Activated CD8-positive, alpha-beta memory T cell treated with anti-CD3 and anti-CD28 coated beads for 48 hours (primary cell): ENCODE results near the gene RRP8.

Experiments used
- DNase-seq, 3 experiments: peaks; one replicate each; pipeline ENCODE4 v3.0.0-alpha.2; 2020; ENCODE audit warnings: low read depth in 2 of 3, low spot score in 2 of 3

The RRP8 gene

DNA sequence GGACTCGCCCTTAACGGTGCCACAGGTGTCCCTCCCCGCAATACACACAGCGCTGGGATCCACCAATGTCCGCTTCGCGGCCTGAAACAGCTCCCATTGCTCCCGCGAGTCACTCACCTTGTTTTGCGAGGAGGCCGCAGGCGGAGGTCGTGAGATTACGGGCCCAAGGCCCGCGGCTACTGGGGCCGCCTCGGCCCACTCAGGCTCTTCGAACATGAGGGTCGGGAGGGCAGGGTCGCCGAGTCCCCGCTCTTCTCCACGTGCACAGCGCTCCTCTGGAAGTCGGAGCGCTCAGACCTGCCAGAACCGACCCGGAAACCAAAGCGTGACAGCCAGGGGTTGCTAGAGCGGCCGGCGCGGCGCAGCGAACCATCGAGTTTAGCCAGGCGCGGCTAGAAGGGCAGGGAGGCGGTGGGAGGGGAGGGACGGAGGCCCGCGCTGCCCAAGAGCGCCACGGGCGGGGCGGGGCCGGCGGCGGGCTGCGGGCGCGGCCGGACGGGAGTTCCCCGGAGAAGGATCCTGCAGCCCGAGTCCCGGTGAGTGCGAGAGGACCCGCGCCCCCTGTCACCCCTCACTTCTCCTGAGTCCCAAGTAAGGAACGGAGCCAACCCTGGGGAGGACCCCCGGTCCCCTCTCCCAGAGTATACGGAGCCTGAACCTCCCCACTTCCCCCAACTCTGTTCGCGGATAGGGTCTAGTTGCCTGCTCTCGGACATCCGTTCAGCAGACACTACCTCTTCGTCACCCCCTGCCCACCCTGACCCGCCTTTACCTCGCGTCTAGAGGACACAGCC is at the start of gene RRP8, which contains the start of gene ILK:
TSS of gene RRP8 (minus strand) at position 330 of the 794 bp plus-strand sequence. CDS start at position 216, 114 bp downstream.
TSS of gene ILK (plus strand) at position 488 of the 794 bp plus-strand sequence. CDS start 498 bp downstream, outside the sequence.
- peak; percentile 71 to 82 (median 78) for DNase-seq

DNA sequence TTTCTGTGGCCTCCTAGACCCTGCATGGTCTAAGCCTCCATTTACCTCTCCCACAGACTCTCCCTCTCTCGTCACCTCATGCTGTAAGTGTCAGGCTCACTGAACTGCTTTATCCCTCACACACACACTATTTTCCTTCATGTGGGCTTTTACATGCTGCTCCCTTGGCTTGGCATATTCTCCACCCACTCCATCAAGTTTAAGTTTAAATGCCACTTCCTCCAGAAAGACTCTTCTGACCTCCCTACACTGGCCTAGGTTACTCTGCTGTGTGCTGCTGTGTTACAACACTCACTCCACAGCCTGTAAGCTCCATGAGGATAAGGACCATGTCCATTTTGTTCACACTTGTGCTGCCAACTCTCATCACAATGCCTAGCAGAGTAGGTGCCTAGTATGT is 49.7 kb upstream of the RRP8 start:
- DNase-seq: no peak

DNA sequence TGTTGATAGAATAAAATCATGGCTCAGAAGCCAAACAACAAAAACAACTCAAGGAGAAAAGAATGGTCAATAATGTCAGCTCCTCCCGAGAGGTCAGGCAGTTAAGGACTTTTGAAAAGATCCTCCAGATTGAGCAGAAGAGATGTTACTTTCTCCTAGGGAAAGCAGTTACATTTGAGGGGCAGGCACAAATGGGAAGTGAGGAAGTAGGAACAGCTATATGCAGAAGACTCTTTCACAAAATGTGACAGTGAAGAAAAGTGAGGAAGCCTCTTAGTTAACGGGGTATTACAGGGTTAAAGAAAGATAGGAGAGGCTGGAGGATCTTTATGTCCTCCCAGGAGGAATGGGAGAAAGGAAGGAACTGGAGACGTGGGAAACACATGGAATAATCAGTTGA is 48.8 kb upstream of the RRP8 start:
- no peak for DNase-seq

DNA sequence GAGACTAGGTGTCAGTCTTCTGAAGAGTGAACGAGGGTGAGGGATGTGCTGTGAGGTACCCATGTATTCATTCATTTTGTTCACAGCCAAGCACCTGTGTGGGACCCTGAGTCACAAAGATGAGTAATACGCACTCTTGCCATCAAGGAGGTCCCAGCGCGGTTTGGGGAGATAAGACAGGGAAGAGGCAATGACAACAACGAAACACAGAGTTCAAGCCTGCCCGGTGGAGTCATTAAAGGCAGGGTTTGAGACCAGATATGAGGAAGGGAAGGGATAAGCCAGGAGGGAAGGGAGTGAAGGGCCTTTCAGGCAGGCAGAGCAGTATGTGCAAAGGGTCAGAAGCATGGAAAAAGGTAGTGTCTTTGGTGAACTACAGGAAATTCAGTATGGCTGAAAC is 47.6 kb upstream of the RRP8 start:
- DNase-seq: no peak

DNA sequence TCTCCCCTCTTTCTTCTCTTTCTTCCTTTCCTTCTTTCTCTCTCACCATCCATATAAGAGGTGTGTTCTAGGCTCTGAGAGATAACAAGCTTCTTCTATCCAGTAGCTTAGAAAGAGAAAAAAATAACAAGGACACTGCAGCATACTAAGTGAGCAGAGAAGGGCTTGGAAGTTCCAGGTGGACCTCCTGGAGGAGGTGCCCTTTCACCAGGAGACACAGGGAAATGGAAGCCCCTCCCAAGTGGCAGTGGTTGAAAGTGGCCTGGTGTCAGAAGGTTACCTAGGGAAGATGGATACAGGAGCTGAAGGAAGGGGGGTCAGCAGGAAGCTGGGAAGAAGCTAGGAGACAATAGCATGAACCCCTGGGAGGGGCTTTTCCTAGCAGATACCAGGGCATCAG is 46.7 kb upstream of the RRP8 start:
- DNase-seq: no peak

DNA sequence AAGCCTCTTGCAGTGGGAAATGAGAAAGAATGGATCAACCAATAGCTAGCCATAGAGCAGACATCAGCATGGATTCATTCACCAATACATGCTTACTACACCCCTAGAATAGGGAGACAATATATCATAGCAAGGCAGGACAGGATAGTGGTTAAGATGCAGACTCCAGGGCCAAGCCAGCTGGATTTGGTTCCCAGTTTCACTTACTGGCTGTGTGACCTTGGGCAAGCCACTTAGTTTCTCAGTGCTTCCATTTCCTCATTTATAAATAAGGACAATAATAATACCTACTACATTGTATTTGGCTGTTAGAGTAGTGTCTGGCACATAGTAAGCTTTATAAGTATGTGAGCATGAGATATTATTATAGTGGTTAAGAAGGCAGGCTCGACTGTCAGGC is 45.1 kb upstream of the RRP8 start:
- no peak for DNase-seq

DNA sequence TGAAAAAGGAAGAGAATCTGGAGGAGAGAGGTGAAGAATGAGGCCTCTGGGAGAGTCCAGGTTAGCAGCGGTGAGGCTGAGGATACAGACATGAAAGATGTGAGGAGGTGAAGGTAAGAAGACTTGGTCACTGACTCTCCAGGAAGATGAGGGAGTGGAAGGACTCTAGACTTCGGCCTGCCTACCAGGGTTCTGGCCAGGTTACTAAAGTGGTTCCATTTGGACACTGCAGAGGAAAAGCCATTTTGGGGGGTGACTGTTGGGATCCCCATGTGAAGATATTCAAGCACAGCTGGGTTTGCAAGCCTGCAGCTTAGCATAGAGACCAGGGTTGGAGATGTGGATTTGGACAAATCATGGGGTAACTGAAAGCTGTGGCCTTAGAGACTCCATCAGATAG is 44.4 kb upstream of the RRP8 start:
- DNase-seq: no peak

DNA sequence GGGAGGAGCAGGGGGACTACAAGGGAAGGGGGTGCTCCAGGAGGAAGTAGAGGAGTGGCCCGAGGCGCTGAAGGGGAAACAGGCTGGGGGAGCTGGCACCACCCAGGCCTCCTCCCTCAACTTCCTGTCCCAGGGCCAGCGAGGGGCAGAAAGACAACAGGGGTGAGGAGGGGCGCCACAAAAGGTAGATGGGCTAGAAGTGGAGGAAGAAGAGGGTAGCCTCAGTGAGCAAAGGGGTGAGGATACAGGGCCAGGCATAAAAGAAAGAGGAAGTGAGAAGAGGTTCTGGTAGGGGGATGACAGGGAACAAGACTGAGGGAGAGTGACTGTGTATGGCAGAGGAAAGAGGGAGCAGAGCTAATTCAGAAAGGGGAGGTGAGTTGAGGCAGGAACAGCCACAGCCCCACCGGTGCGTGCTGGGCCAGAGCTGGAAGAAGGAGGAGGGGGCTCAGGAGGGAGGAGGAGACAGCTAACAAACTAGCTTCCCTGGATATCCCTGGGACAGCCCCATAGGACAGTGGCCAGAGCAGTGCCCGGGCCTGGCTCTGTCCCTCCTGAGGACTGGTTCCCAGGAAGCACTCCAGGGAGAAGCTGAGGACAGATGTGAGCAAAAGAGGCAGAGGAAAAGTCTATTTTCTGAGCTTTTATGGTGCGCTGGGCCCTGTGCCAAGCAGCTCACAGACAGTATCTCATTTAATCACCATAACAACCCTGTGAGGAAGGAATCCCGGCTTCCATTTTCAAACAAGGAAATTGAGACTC is 43.7 kb upstream of the RRP8 start:
- no peak for DNase-seq

DNA sequence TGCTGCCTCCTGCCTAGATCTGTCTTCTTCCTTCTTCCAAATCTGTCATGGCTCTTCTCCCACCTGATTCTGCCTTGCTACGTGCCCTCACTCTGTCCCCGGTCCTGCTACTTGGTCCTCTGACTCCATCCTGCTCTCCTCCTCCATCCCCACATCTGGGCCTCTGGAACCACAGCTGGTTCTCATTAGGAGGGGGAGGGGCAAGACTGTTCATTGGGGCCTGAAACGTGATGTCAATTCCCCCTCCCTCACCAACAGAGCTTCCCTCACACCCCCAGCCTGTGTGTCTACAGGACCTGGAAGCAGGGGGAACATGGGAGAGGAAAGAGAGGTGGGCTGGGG is 43.1 kb upstream of the RRP8 start:
- no peak for DNase-seq

DNA sequence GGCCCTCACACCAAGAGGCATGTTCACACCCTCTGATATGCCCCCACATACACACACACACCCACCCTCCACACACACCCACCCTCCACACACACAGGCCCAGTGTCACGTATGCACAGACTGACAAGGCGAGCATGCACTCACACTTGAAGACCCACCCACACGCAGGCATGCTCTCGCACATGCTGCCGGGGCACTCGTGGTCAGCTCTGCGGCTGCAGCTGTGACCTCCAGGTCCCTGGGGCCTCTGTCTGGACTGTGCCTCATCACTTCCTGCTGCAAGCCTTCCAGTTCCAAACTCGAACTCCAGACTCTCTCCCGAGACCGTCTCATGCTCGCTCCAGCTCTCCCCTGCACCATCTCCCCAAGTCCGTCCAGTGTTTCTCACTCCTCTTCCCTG is 42.7 kb upstream of the RRP8 start:
- no peak for DNase-seq

DNA sequence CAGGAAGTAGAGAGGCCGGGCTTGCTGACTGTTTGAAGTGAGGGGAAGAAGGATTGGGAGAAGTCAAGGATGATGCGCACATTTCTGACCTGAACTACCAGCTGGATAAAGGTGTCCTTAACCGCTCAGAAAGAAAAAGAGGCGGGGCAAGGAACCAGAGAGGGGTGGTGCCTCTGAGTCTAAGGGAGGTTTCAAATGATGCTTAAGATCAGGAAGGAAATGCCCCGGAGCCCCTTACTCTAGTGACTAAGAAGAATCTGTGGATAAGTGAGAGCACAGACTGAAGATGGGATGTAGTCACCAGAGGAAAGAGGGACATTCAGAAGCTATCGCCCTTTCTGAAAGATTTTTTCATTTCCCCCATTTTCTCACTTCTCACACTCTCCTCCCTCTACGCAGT is 39.5 kb upstream of the RRP8 start:
- no peak for DNase-seq

DNA sequence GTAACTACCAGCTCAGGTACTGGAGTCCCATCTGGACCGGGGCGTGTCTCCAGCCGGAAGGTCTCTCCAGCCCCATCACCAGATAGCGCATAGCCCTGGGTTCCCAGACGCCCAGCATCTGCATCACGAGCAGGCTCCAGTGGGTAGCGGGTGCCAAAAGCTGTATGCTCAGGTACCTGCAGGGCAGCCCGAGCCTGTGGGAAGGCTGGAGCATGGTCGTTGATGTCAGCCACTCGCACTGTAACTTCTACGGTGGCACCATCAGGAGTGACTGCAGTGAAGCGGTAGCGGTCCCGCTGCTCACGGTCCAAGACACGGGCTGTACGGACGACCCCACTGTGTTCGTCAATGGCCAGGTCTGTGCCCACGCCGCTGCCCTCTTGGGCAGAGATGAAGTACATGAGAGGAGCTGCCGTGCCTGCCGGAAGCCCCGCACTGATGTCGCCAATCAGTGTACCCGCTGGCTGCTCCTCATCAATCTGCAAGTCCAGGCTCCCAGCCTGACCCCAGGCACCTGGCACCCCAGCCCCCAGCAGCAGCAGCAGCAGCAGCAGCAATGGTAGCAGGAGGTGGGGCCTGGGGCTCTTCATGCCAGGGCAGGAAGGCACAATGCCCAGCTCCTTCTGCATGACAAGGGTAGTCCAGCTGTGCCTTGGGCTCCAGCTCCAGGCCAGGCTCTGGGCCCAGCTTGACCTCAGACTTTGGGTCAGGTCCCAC is 37.7 kb upstream of the RRP8 start:
- DNase-seq: no peak

DNA sequence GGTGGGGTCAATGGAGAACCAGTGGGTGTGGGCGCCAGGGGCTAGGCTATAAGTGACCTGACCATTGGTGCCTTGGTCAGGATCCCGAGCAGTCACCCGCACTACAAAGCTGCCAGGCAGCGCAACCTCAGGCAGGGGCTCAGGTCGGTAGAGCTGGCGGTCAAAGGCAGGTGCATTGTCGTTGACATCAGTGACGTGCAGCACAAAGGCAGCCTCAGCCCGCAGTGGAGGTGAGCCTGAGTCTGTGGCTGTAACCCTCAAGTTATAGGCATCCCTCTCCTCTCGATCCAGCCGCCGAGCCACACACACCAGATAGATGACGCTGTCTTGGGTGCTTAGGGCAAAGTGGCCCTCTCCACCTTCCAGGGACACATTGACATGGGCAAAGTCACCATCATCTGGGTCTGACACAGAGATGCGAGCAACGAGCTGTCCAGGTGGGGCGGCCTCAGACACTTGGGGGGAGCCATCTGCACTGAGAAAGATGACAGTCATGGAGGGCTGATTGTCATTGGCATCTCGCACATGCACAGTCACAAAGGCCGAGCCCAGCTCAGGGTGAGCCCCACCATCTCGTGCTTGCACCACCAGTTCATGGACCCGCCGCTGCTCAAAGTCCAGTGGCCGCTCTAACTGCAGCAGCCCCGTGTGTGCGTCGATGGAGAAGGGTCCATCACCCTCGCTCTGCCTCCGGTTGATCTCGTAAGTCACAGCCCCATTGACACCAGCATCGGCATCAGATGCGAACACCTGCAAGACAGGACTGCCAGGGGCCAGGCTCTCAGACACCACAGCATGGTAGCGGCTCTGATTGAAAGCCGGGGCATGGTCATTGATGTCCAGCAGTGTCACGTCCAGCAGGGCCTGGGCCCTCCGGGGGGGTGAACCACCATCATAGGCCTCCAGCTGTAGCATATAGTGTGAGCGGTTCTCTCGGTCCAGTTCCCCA is 36.9 kb upstream of the RRP8 start:
- DNase-seq: no peak

DNA sequence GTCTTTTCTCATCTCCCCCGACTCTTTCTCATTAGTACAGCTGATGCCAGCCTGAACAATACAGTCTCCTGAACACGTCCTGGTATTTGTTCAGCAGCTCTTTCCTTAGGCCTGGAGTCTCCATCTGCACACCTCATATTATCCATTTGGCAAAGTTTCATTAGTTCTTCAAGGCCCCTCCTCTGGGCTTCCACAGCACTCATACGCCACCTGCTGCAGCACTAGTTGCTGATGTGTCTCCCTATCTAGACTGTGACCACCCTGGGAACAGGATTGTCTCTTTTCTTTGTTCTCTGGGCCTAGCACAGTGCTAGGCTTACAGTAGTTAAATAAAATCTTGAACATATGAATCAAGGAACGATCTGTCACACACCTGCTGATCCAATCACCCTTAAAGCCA is 35.0 kb upstream of the RRP8 start:
- DNase-seq: no peak

DNA sequence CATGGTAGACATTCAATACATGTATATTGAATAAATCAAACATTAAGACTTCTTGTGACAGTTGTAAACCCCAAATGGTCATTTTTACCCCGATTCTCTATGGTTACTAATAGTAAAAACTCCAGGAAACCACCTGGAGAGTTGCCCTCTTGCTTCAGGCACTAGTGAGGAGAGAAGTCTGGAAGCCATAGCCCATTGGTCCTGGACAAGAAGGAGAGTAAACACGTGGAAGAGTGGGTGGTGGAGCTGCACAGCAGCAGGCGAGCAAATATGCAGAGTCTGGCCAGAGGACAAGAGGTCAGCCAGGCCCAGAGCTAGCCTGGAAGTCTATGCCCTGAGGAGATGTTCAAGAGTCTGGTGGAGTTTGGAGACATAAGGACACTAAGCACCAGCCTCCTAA is 34.5 kb upstream of the RRP8 start:
- DNase-seq: no peak

DNA sequence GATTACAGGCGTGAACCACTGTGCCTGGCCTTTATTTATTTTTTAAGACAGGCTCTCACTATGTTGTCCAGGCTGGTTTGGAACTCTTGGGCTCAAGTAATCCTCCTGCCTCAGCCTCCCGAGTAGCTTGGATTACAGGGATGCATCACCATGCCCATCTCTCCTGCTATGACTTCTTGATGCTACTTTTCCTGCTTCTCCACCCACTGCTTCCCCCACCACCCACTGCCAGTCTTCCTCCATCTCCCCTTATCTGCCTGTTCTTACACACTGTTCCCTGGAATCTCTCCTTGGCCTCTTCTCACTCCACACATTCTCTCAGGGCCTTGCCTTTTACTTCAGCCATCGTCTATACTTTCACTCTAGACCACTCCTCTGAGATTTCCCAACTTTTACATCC is 33.1 kb upstream of the RRP8 start:
- no peak for DNase-seq

DNA sequence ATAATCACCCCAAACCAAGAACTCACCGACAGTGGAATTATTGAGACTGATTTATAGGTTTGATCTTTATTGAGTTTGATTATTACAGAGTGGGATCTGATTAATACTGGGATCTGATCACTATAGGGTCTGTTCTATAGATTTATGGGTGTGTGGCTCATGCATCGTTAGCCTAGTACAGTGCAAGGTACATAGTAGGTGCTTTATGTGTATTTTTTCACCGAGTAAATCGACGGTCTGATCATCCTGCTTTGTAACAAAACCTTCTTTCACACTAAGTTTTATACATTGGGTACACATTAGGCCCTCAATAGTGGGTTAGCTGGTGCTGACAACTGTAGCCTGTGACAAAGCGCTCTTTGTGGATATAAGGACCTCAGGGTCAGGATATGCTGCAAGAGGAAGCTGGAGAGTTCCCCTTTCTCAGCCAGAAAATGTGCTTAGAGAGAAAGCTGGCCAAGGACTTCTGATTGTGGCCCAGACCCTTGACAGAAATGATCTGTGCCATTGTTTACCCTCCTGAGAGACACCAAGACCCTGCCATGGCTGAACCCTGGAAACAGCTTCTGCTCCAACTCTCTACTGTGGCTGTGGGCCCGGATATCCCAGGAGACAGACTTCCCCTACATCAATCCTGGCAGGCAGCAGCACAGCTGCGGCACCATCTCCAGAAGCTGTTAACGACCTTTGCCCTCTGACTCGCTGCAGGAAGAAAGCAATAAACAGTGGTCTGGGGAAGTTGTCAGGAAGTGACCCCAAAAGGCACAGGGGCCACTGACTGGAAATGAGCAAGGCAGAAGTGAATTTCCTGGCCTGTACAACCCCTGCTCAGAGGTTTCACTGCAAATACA is 31.9 kb upstream of the RRP8 start:
- no peak for DNase-seq

DNA sequence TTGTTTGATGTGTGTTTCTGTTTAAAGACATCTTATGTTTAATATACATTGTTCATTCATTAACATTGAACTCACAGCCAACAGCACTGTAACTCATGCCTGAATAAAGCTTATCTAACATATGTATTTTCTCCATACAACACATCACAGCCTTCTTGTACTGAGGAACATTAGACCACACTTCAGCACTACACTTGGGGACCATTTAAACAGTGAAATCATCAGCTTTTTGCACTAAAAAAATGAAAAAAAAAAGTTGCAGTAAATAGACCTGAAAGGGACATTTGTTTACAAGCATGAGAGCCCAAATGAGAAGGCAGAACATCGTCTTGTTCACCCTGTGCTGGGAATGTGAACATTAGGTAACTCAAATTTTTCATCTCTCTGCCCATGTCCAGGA is 31.1 kb upstream of the RRP8 start:
- DNase-seq: no peak

DNA sequence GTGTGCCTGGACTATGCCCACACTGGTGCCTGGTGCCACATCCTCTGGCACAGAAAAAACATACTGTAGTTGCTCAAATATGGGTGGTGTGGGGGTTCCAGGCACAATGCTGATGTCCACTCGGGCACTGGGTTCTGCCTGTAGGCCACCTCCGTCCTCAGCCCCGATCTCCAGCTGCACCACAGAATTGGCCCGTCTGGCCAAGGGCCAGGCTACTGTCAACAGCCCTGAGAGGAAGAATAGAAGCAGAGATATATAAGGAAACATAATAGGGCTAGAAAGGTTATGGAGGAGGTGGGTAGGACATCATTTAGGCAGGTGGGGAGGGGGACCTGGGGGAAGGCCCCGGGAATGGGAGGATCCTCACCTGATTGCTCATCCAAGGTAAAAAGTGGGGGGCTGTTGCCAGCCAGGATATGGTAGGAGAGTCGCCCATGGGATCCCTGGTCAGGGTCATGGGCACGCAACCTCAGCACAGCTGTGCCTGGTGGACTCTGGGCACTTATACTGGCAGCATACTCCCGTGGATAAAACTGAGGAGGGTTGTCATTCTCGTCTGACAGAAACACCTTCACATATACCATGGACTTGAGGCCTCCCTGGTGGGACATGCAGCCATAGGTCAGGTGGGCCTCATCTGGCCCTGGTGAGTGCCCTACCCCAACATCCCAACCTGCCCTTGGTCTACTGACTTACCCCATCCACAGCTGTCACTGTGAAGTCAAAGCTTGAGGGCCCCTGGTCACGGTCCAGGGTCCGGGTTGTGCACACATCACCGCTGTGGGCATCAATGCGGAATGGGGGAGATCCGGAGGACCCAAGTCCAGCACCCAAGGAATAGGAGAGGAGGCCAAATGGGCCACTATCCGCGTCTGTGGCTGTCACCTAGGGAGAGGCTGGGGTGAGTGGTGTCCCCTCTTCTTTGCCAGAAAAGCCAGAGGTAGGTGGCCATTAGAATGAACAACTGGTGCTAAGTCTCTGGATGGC is 30.3 kb upstream of the RRP8 start:
- DNase-seq: no peak
